NOMO-1 treated with dmso at 0.1 percent for 144 hours (cell line): ENCODE results near the gene ERICH2.
A peak's percentile ranks its signal among the peaks of the same experiment; 100 is the strongest.

Experiments
- DNase-seq: peaks from one replicate; lab custom pipeline; 2025; ENCODE audit not compliant: unreplicated experiment; lab: John Stamatoyannopoulos, UW

The ERICH2 gene

DNA sequence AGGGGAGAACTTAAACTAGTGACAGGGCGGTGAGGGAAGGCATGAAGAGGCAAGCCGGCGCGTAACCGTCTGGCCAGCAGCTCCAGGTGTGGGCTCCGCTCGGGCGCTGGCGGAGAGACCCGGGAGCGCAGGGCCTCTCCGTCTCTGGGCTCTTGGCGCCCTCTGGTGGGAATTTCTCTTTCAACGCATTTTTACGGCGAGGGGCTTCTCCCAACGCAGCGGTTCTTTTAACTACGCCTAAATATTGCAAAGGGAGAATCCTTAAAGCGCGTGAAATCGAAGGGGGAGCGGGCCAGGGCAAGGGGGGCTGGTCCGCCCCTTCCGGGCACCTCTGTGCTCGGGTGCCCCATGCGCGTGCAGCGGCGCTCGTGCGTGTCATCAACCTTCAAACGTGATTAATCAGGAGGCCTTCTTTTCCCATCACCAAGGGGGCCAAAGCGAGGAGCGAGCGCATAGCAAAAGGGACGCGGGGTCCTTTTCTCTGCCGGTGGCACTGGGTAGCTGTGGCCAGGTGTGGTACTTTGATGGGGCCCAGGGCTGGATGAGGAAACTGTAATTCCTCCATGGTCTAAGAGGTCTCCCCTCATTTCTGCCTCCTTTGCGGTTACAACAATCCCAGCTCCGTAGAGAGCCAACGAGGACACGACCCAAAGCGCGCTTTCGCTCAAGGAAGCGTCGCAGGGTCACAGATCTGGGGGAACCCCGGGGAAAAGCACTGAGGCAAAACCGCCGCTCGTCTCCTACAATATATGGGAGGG, 45.7 kb downstream of the ERICH2 start:
- DNase-seq: peak; percentile 40

DNA sequence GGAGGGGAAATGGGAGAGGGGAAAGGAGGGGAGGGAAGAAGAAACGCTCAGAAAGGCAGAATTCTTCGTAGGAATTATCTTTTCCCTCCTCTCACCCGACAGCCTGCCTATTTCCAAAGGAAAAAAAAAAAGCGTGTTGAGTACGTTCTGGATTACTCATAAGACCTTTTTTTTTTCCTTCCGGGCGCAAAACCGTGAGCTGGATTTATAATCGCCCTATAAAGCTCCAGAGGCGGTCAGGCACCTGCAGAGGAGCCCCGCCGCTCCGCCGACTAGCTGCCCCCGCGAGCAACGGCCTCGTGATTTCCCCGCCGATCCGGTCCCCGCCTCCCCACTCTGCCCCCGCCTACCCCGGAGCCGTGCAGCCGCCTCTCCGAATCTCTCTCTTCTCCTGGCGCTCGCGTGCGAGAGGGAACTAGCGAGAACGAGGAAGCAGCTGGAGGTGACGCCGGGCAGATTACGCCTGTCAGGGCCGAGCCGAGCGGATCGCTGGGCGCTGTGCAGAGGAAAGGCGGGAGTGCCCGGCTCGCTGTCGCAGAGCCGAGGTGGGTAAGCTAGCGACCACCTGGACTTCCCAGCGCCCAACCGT, 46.4 kb downstream of the ERICH2 start, which contains the start of gene GAD1:
Gene GAD1 (plus strand): TSS at position 384 of the 589 bp plus-strand sequence. CDS start 1,705 bp downstream, outside the sequence.
- DNase-seq: peak; percentile 85

DNA sequence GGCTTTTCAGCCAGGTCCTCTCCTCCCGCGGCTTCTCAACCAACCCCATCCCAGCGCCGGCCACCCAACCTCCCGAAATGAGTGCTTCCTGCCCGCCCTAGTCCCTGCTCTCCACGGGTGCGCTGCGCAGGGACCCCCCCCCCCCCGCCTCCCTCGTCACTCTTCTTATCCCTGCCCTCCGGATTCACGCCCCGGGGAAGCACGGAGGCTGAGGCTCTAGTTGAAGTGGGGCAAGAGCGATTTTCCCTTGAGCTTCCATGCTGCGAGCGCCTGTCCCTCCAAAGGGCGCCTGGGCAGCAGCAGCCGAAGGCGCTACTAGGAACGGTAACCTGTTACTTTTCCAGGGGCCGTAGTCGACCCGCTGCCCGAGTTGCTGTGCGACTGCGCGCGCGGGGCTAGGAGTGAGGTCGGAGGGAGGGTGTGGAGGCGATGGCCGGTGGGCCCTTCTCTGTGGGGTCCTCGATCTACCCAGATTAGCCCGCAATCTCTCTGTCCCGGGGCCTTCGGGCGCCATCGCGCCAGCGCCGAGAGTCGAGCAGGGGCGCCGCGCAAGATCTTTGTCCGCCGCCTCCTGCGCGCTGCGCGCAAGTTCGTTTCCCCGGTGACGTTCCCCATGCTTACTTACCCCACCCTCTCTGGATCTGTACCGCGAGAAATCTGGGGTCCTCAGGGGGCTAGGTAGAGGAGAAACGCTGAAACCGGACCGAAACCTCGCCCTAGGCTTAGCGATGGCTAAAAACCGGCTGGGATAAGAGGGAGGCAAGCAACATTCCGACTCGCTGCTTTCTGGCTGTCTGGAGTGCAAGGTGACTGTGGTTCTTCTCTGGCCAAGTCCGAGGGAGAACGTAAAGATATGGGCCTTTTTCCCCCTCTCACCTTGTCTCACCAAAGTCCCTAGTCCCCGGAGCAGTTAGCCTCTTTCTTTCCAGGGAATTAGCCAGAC, 47.2 kb downstream of the ERICH2 start:
- DNase-seq: no peak

DNA sequence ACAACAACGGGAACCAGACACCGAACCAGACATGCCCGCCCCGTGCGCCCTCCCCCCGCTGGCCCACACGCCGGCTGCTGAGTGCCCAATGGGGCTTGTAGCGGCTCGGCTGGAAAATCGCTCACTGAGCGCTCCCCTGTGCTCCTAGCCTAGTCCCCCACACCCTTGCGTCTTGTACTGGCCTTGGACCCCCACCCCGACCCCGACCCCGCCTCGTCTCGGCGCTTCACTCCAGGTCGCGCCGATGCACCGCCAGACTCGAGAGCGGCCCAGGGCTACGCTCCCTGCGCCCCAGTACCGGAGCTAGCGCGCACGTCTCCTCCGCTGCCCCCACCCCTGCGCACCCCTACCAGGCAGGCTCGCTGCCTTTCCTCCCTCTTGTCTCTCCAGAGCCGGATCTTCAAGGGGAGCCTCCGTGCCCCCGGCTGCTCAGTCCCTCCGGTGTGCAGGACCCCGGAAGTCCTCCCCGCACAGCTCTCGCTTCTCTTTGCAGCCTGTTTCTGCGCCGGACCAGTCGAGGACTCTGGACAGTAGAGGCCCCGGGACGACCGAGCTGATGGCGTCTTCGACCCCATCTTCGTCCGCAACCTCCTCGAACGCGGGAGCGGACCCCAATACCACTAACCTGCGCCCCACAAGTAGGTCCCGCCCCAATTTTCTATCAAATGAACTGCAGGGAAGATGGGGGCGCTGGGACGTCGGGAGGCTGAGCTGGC, 48.0 kb downstream of the ERICH2 start:
- DNase-seq: no peak

DNA sequence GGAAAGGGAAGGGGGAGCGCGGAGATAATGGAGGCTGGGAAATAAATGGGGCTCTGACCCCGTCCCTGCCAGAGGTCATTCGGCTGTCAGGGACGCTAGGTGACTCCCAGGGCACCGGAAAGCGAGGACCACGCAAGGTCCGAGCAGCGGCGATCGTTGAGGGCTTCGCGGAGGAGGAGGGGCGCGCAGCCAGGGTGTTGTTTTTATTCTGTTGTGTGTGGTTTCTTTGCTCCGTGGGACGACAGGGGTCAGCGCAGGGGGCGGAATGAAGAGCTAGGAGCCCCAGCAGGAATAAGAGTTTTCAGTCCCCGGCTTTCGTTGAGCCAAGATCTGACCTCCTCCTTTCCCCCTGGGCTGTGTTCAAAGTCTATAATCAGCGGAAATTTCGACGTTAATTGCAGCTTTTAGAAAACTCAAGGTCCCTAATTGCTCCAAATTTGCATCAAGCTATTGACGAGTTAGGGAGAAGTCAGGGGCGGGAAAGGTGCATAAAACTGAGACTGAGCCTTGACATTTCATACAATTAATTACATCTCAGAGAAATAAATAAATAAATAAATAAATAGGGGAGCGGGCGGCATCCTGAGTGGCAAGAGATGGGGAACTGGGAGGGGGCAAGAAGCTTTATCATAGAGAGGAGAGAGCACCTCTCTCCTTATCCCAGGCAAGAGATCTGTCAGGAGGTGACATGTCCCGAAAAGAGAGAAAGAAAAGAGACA, 48.7 kb downstream of the ERICH2 start:
- no peak for DNase-seq

DNA sequence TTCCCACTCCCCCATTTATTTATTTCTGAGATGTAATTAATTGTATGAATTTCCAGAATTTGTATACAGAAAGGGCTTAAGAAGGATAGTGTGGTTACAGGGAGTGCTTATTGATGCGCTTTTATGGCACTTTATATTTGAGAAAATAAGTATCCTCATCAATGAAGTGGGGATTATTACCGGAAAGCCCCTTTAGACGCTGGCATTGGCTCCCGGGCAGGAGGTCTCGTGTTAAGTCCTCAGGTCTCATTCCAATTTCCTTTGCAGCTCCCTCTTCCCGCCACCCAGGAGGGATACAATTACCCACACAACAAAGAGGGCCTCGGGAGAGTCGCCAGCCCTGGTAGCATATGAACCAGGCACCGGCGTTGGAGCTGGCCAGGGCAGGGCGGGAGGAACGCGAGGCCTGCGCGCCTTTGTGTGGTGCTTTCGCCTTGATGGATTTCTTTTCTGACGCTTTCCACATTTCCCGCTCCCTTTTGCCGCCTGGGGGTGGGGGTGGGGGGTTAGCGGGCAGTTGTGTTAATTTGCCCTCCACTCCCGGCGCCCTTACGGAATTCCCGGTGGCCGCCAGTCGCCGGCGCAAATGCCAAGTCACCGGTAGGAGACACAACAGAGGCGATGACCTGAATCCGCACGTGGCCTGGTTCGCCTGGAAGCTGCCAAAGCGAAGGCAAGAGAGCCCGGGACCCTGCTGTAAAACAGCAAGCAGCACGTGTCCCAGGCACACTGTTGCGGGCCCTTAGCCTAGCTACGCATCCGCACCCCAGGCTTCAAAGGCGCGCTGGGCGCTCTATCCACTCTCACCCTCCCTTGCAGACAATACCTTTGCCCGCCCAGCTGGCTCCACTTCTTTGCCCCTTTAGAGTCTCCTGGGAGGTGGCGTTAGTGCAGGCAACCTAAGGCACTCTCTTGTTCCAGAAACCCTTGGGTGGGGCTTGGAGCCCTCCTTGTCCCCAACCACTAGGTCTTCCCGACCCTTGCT, 49.8 kb downstream of the ERICH2 start:
- no peak for DNase-seq

DNA sequence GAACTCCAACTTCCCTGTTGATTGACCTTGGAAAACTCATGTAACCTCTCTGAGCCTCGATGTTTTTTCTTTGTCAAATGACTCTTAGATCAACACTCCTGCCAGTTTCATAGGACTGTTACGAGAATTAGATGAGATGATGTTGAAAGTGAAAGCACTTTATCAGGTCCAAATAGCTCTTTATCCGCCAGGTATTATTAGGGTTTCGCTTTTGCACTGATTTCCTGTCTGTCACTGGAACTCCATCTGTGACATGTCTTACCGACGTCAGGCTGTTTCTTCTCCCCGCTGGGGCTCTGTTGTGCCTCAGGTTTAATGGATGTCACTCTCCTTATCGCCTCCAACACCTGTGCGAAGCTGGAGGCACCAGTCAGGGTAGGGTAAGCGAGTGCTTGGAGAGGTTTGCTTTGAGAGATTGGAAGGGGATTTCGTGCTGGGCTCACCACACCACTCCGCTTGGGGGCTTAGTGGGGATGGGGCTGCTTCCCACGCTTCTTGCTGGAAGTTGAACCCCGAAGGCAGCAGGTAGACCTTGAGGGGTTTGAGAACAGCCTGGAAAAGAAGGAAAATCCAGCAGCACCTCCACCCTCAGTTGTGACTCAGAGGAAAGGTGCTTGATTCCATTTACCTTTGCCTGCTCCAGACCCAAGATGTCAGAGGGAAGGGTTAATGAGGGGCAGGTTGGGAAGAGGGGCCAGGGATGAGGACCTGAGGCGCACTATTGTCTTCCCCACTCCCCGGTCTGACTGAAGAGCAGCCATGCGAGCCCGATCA, 50.8 kb downstream of the ERICH2 start:
- no peak for DNase-seq

DNA sequence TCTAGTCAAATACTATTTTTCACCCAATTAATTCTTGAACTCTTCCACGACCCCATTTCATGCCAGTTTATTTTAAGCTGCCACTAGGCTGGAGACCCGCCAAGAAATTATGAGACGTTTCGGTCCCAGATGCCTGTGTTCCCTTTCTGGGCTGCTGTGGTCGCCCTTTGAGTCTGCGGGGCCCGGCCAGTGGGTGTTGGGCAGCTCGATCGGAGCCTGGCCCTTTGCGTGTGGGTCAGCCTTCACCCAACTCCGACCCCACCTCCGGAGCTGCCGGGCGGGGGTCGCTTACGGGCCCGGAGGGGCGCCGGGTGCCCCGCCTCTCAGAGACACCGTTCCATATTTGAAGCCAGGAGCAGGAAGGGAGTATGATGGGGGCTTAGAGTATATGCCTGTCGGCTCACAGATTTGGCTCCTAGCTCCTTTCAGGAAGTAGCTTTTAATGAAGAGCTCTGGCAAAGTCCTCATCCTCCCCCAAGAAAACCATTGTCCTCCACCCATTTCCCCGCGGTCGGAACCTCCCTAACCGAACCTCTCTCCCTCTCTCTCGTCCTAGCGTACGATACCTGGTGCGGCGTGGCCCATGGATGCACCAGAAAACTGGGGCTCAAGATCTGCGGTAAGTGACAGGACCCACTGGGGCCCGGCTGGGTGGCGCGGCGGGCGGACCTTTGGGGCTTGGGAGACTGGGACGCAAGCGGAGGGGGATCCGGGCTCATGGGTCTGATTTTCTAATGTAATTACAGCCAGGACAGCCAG, 51.5 kb downstream of the ERICH2 start:
- no peak for DNase-seq

DNA sequence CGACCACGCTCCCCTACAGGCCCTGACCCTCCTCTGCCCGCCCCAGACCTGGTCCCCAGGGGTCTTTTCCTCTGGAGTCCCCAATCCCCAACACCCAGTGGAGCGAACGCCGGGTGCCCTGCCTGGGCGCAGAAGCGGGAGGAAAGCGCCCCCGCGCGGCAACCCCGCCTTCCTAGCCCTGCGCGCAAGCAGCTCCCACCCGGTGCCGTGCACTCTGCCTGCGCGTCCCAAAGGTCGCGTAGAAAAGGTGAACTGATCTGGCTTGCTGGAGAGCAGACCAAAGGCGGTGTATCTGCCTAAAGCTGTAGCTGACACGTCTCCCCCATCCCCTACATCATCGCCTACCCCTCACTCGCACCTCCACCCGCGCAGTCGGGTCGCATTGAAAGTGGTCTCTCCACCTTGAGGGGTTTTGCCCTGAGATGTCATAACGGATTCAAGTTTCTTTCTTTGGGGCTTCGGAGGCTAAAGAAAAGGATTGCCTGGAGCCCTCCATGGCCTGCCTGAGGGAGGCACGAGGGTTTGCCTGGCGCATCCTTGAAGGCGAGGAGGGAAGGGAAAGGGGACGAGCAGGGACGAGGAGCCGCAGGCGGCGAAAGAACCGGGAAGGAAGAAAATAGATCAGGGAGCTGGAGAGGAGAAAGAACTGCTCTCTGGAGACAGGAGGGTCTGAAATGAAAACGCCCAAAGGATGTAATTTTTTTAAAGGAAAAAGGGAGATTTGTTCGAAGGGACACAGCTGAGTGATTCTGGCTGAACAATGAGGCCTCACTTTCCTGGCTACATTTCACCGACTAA, 52.3 kb downstream of the ERICH2 start:
- no peak for DNase-seq

DNA sequence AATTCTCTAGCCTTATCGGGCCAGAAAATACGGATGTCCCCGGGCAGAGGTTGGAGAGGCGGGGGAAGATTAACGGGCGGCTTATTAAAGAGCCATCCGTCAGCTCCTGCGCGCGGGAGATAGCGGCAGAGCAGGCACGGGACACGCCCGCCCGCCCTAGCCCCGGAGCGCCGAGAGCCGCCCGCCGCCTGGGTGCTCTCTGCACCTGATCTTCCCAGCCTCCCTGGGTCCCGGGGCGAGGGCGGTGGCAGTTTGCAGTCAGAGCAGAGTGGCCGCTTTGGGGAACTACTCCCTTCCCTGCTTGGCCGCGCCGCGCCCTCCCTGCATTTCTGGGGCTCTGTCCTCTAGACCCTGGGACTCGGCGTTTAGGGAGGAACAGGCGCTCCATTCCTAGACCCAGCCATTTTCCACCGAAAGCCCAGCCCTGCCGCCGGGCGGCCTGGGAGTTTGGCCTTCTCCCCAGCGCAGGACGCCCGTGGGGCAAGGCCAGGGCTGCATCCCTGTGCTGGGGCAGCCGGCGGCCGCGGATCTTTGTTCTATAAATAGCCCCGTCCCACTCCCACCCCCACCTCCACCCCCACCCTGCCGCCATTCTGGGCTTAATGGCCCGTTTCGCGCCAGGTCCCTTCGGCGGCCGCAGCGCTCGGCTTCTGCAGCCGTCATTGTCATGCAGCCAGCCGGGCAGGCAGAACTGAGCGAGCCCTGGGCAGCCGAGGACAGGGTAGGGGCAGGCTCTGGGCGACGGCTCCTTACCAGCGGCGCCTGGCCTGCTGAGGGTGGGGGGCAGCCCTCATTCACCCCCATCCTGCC, 53.1 kb downstream of the ERICH2 start:
- no peak for DNase-seq

DNA sequence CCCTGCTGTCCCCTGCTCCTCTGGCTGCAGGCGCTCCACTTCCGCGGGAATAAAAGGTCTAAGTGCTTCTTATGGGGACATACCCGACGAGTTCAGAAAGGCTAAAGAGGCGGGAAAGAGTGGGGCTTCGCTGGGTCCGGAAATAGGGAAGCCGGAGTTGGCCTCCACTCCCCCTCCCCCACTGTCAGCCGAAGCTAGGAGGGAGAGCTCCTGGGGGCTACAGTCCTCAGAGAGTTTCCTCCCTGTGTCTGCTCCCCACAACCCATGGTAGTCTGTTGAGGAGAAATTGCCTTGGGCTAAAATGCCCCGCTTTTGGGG, 53.7 kb downstream of the ERICH2 start:
- no peak for DNase-seq

DNA sequence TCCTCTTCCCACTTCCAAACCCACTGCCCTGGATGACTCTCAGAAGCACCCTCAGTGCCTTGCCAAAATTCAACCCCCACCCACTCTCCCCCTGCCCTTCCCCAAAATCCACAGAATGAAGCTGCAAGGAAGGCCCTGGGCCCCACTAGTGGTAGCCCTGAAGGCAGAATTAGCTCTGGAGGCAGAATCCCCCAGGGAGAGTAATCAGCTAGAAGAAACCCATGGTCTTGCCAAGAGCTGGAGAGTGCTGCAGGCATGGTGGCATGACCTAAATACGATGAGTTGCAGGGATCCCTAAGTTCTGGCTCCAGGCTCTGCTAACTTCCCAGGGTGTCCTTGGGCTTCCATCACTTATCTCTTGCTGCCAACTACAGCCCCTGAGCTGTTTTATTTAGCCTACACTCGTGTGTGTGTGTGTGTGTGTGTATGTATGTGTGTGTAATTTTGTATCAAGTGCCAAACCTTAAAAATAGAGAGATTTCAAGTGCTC, 54.4 kb downstream of the ERICH2 start:
- no peak for DNase-seq

DNA sequence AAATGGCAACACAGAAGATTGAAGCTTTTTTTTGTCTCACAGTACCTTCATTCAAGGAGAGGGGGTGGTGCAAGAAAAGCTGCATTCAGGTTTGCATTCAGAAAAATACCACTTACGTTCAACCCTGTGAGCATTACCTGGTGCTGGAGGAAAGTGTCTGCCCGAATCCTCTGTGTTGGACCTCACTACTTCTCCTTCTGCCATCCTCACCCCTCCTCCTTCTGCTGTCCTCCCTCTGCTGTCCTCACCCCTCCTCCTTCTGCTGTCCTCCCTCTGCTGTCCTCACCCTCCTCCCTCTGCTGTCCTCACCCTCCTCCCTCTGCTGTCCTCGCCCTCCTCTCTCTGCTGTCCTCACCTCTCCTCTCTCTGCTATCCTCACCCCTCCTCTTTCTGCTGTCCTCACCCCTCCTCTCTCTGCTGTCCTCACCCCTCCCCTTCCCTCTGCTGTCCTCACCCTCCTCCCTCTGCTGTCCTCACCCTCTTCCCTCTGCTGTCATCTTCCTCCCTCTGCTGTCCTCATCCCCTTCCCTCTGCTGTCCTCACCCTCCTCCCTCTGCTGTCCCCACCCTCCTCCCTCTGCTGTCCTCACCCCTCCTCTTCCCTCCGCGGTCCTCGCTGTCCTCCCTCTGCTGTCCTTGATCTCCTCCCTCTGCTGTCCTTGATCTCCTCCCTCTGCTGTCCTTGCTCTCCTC, 57.8 kb downstream of the ERICH2 start:
- no peak for DNase-seq

DNA sequence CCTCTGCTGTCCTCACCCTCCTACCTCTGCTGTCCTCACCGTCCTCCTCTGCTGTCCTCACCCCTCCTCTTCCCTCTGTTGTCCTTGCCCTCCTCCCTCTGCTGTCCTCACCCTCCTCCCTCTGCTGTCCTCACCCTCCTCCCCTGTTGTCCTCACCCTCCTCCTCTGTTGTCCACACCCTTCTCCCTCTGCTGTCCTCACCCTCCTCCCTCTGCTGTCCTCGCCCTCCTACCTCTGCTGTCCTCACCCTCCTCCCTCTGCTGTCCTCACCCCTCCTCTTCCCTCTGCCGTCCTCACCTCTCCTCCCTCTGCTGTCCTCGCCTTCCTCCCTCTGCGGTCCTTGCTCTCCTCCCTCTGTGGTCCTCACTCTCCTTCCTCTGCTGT, 58.3 kb downstream of the ERICH2 start:
- DNase-seq: no peak

DNA sequence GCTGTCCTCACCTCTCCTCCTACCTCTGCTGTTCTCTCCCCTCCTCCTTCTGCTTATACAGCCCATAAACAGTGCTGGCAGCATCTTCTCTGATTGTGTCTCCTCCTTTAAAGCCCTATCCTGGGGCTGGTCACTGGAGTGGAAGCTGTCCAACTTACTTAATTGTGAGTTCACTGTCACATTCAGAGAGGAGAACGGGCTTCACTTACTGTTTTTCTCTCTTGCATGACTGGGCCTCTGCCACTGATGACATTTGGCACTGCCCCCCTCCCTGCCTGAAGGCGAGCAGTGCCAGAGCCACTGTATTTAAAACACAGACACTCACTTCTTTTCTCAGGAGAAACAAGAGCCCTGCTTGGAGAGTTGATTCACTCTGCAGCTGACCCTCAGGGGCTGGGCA, 58.9 kb downstream of the ERICH2 start:
- DNase-seq: no peak

DNA sequence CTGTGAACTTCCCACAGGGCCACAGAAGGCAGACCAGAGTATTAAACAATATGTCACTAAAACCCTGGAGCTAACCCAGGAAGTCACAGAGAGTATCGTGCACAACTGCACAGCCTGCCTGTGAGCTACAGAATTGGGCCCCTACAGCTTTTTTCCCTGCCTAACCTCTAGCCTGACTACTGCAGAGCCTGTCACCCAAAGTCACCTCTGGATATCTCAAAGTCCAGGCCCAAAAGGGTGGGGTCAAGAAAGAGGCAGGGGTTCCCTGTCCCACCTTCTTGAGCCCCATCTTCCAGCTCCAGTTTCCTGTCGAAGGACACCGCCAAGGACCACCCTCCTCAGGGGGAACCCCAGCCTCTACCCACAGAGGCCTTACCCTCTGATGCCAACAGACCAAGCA, 60.0 kb downstream of the ERICH2 start:
- no peak for DNase-seq
